ENCODE measurements around the gene BBLN. TPM values are rescaled to one million over a fixed set of nuclear protein-coding genes. Genes with fewer than 3 reads are reported as not detected.

Gene BBLN
- total RNA-seq, 4 donors from 2014 or later: 202 to 310 (median 243) TPM

DNA sequence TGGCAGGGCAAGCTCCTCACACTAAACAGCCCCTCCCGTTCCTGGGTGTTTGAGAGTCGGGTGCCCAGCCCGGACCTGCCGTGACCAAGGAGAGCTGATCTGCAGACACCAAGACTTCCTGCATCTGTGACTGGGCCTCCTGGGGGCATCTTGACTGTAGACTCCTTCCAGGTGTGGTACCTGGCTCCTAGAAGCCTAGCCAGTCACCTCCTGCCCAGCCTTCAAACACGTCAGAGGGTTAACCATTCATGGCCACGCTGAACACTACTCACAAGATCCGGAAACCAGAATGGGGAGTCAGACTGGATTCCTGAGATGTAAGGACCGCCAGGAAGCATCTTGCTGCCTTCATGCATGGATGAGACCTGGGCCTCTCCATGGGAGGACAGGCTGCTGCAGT lies 14.5 kb upstream of the BBLN start:
- Histone ChIP-seq H3K36me3 (no peaks in the 10 kb centered on the region), H3K9me3 (no peaks in the 10 kb centered on the region), H3K4me3 (no peak overlapping the region), H3K4me1 (peaks cover 0 to 25% (median 12%) of the 10 kb centered on the region in 4 donors), H3K27me3 (no peaks in the 10 kb centered on the region), H3K27ac (no peak overlapping the region)
- no peak for DNase-seq (ENCODE audit: low spot score in 2 of 2)
- 69 to 79% methylated on average over 3 to 6 of the region's 8 CpGs for whole genome bisulfite sequencing, 2 donors
- TF ChIP-seq EP300 (IDR thresholded peaks at IDR 0.05): no peak
- TF ChIP-seq, protein P1, sequence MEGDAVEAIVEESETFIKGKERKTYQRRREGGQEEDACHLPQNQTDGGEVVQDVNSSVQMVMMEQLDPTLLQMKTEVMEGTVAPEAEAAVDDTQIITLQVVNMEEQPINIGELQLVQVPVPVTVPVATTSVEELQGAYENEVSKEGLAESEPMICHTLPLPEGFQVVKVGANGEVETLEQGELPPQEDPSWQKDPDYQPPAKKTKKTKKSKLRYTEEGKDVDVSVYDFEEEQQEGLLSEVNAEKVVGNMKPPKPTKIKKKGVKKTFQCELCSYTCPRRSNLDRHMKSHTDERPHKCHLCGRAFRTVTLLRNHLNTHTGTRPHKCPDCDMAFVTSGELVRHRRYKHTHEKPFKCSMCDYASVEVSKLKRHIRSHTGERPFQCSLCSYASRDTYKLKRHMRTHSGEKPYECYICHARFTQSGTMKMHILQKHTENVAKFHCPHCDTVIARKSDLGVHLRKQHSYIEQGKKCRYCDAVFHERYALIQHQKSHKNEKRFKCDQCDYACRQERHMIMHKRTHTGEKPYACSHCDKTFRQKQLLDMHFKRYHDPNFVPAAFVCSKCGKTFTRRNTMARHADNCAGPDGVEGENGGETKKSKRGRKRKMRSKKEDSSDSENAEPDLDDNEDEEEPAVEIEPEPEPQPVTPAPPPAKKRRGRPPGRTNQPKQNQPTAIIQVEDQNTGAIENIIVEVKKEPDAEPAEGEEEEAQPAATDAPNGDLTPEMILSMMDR (IDR thresholded peaks at IDR 0.05): no peak
- TF ChIP-seq POLR2A (IDR thresholded peaks at IDR 0.05): no peak

DNA sequence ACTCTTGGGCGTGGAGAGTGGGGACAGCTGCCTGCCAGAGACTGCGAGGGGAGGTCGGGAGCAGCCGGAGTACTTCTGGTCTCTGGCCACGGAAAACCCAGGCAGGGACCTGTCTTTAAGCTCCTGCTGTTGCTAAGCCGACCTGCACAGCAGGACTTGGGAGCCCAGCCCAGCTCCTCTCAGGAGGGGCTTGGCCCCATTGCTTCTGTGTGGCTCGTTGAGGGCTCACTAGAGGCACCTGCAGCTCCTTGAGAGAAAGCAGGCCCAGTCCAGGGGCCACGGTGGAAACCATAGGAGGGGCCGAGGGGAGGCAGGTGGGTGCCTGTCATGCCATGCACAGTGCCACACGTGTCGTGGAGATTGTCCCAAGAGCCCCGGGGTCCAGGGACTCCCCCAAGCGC lies 14.1 kb upstream of the BBLN start:
- Histone ChIP-seq H3K9me3 (no peaks in the 10 kb centered on the region), H3K27ac (no peak overlapping the region), H3K27me3 (no peaks in the 10 kb centered on the region), H3K4me1 (peaks cover 0 to 26% (median 12%) of the 10 kb centered on the region in 4 donors), H3K36me3 (no peaks in the 10 kb centered on the region), H3K4me3 (no peak overlapping the region)
- DNase-seq (ENCODE audit: low spot score in 2 of 2): no peak
- 77 to 78% methylated on average over 8 to 10 of the region's 13 CpGs for WGBS, 2 donors
- no peak for TF ChIP-seq POLR2A (IDR thresholded peaks at IDR 0.05)
- TF ChIP-seq EP300 (IDR thresholded peaks at IDR 0.05): no peak
- TF ChIP-seq, protein P1 (IDR thresholded peaks at IDR 0.05): no peak

DNA sequence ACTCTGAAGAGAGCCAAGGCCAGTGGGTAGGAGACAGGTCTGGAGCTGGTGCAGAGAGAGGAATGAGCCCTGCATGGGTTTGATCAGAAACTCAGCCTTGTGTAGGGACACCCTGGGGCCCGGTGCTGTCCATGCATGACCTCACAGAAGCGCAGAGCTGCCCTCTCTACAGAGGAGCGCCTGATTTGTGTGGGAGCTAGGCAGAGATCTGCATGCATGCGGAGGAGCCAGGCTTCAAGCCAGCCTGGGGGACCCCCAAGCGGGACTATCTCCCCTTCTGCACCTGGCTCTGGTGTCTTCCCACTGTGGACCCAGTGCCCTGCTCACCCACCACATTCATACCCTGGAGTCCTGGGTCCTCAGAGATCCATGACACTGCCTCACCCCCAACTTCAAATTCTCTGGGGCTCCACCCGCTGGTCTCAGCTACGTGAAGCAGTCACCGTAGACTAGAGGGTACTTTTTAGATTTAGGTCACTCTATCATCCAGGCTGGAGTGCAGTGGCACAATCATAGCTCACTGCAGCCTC lies 13.4 kb upstream of the BBLN start:
- no peak overlapping the region for H3K27ac ChIP-seq
- no peaks in the 10 kb centered on the region for H3K9me3 ChIP-seq
- no peaks in the 10 kb centered on the region for H3K27me3 ChIP-seq
- no peak overlapping the region for H3K4me3 ChIP-seq
- no peaks in the 10 kb centered on the region for H3K36me3 ChIP-seq
- TF ChIP-seq, protein P1 (IDR thresholded peaks at IDR 0.05): no peak
- TF ChIP-seq POLR2A (IDR thresholded peaks at IDR 0.05) (no peak), EP300 (IDR thresholded peaks at IDR 0.05) (no peak)
- 83 to 88% methylated on average over 8 of the region's 8 CpGs for WGBS, 2 donors
- no peak for DNase-seq (ENCODE audit: low spot score in 2 of 2)
- H3K4me1 ChIP-seq: peaks cover 0 to 26% (median 12%) of the 10 kb centered on the region in 4 donors

DNA sequence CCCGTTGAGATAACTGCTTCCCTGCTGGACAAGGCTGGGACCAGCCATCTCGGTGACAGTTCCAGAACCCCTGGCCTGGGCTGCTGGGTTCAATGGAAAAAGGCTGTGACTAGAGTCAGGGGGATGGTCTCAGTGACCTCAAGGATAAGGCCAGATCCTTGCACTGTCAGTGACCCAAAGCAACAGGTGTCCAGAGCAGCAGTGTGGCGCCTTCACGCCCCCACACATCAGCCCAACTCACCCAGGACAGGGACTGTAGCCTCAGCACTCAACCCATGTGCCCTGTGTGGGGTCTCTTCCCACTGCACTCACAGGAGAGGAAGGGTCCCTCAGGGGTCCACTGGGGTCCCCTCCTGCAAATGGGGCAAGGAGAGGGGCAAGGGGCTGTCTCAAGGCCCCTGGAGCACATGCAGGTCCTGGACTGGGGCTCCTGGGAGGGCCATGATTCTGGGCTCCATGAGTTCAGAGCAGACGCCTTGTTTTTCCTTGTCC lies 11.5 kb upstream of the BBLN start:
- Histone ChIP-seq H3K9me3 (no peaks in the 10 kb centered on the region), H3K4me3 (no peak overlapping the region), H3K36me3 (no peaks in the 10 kb centered on the region), H3K4me1 (peaks cover 0 to 26% (median 12%) of the 10 kb centered on the region in 4 donors), H3K27me3 (no peaks in the 10 kb centered on the region), H3K27ac (peak overlapping the region in 2 of 4 donors; percentile 21 to 45)
- DNase-seq (ENCODE audit: low spot score in 2 of 2): no peak
- 15 to 66% methylated on average over 1 to 5 of the region's 5 CpGs for WGBS, 2 donors
- TF ChIP-seq POLR2A (IDR thresholded peaks at IDR 0.05) (no peak), EP300 (IDR thresholded peaks at IDR 0.05) (no peak)
- TF ChIP-seq, protein P1 (IDR thresholded peaks at IDR 0.05): no peak

DNA sequence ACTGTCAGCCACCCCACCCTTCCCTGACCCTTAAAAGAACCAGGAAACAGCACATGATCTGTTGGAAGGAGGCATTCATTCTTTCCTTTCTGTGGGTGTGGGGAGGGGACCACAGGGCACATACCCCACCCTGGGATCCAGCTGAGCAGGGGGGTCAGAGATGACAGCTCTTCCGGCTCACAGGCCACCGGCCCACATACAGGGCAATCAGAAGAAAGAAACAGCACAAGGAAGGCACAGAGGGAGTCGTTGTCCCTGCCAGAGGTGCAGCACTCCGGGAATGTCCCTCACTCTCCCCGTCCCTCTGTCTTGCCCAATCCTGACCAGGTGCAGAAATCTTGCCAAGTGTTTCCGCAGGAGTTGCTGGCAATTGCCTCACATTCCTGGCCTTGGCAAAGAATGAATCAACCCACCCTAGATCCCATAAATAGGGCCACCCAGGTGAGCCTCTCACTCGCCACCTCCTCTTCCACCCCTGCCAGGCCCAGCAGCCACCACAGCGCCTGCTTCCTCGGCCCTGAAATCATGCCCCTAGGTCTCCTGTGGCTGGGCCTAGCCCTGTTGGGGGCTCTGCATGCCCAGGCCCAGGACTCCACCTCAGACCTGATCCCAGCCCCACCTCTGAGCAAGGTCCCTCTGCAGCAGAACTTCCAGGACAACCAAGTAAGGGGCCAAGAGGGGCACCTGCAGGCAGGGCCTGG lies 10.9 kb upstream of the BBLN start, which contains the start of gene LCN2:
TSS of gene LCN2 (plus strand) at position 453 of the 701 bp plus-strand sequence. CDS start at position 526, 73 bp downstream.
- DNase-seq (ENCODE audit: low spot score in 2 of 2): no peak
- TF ChIP-seq EP300 (IDR thresholded peaks at IDR 0.05) (no peak), POLR2A (IDR thresholded peaks at IDR 0.05) (no peak)
- TF ChIP-seq, protein P1 (IDR thresholded peaks at IDR 0.05): no peak
- WGBS, 2 donors: 38 to 46% methylated on average over 8 to 9 of the region's 9 CpGs

More for the DNA sequence above, 10.9 kb upstream of the BBLN start, which contains the start of gene LCN2:
- Histone ChIP-seq H3K4me1 (peaks cover 0 to 26% (median 12%) of the 10 kb centered on the region in 4 donors), H3K27ac (peak within 1 kb of the TSS in 2 of 4 donors; percentile 21 to 56), H3K4me3 (no peak within 1 kb of the TSS), H3K36me3 (no peaks in the 10 kb centered on the region), H3K27me3 (no peaks in the 10 kb centered on the region), H3K9me3 (no peaks in the 10 kb centered on the region)
